ENCODE results near the gene LYRM7.
"Not testable (repeated sequence)": the region's sequence is repeated elsewhere in the genome, so short reads cannot be mapped to it uniquely, and the experiment has no call there.

The LYRM7 gene

DNA sequence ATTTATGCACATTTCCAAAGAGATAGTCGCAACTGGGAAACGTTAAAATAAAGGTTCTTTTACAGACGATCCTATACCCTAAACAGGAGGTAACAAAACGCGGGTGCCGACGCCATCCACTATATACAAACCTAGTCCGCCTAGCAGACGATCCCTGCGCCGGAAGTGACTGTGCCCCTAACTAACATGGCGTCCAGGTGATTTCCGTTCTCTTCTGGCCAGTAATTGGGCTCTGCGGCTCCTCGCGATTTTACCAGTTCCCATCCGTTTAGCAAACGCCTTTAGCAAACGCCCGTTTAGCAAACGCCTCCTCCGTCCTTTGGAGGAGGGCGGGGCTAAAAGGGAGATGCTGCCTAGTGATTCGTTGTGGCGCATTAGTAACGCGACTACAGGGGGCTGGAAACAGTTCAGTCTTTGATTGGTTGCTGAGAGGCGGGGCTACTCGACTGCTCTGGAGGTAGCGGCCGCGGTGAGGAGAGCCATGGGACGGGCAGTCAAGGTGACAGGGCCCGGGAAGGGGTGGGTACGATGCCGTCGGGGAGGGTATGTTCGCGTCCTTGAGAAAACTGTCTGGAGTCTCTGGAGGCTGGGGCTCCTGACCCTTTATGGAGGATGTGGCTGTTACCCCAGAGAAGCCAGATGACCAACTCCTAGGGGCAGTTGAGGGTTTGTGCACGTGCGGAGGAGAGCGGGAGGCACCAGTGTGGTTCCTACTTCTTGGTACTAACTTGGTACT is at the start of gene LYRM7:
LYRM7 (plus strand) TSS at position 405 of the 736 bp plus-strand sequence; CDS start at position 482, 77 bp downstream.
- peak; percentile 89 for DNase-seq (ENCODE audit: low read depth)

DNA sequence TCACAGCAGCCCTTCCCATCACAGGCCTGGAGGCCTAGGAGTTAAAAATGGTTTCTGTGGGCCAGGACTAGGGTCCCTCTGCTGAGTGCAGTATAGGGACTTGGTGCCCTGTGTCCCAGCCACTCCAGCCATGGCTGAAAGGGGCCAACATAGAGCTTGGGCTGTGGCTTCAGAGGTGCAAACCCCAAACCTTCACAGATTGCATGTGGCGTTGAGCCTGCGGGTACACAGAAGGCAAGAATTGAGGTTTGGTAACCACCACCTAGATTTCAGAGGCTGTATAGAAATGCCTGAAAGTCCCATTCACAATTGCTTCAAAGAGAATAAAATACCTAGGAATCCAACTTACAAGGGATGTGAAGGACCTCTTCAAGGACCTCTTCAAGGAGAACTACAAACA is 43.5 kb upstream of the LYRM7 start:
- not testable (repeated sequence) for DNase-seq (ENCODE audit: low read depth)

DNA sequence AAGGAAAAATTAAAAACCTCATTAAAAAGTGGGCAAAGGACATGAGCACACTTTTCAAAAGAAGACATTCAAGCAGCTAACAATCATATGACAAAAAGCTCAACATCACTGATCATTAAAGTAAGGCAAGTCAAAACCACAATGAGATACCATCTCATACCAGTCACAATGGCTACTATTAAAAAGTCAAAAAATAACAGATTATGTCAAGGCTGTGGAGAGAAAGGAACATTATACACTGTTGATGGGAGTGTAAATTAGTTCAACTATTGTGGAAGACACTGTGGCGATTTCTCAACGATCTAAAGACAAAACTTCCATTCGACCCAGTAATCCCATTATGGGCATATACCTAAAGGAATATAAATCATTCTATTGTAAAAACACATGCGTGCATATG is 41.4 kb upstream of the LYRM7 start:
- no peak for DNase-seq (ENCODE audit: low read depth)

DNA sequence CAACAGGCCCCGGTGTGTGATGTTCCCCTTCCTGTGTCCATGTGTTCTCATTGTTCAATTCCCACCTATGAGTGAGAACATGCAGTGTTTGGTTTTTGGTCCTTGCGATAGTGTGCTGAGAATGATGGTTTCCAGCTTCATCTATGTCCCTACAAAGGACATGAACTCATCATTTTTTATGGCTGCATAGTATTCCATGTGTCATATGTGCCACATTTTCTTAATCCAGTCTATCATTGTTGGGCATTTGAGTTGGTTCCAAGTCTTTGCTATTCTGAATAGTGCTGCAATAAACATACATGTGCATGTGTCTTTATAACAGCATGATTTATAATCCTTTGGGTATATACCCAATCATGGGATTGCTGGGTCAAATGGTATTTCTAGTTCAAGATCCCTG is 37.7 kb upstream of the LYRM7 start:
- DNase-seq (ENCODE audit: low read depth) = not testable (repeated sequence)

DNA sequence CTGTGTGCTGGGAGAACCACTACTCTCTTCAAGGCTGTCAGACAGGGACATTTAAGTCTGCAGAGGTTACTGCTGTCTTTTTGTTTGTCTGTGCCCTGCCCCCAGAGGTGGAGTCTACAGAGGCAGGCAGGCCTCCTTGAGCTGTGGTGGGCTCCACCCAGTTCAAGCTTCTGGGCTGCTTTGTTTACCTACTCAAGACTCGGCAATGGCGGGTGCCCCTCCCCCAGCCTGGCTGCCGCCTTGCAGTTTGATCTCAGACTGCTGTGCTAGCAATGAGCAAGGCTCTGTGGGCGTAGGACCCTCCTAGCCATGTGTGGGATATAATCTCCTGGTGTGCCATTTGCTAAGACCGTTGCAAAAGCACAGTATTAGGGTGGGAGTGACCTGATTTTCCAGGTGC is 32.3 kb upstream of the LYRM7 start:
- DNase-seq (ENCODE audit: low read depth) = not testable (repeated sequence)

DNA sequence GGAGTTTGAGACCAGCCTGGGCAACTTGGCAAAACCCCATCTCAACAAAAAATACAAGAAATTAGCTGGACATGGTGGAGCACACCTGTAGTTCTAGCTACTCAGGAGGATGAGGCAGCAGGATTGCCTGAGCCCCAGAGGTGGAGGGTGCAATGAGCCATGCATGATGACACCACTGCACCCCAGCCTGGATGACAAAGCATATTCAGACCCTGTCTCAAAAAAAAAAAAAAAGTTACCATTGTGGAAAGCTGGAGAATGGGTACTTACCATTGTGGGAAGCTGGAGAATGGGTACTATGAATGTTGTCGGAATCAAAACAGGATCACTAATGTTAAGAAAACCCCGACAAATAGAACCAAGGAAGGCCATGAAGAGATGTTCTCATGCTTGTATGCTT is 31.4 kb upstream of the LYRM7 start:
- DNase-seq (ENCODE audit: low read depth) = no peak

DNA sequence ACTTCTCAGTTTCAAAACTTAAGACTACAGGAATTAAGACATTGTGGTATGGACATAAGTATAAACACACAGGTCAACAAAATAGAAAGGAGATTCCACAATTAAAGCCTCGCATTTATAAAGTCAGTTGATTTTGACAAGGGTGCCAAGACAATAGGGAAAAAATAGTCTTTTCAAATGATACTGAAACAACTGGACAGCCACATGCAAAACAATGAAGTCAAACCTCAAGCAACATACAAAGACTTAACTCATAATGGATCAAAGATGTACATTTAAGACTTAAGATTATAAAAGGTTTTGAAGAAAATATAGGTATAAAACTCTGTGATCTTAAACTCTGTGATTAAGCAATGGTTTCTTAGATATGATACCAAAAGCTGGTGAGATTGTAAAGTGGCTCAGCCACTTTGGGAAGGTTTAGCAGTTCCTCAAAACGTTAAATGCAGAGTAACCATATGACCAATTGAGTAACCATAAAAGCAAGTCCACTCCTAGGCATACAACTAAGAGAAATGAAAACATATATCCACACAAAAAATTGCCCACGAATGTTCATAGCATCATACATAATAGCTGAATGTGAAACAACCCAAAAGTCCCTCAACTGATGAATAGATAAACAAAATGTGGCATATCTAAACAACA is 27.6 kb upstream of the LYRM7 start:
- DNase-seq (ENCODE audit: low read depth) = no peak

DNA sequence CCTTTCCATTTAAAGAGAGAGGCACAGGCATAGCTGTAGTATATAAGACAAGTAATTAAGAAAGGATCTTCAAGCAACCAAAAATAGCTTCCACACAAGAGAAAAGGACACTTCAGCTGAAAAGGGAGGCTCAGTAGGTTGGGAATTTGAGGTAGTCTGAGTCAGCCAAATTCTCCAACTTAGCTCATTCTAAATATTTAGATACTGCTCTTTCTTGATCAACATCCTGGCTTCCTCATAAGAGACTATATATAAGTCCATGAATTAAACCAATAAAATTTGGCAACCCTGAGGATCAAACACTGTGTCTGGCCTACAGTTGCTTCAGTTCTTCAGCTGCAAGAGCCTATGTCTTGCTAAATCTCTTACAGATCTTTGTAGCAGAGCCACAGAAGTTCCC is 23.5 kb upstream of the LYRM7 start:
- no peak for DNase-seq (ENCODE audit: low read depth)

DNA sequence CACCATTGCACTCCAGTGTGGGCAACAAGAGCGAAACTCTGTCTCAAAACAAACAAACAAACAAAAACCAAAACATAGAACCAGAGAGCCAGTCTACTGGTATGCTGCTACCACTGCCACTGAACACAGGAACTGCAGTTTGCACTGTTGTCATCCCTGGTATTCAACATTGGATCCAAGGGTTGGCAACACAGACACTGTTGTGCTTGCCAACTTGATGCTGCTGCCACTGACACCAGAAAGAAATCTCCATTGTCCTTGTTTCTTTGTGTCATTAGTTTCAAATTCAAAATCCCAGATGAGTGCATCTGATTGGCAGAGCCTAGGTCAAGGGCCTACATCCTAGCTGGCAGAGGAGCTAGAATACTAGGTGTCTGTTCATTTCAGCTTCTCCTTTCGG is 21.9 kb upstream of the LYRM7 start:
- DNase-seq (ENCODE audit: low read depth) = no peak

DNA sequence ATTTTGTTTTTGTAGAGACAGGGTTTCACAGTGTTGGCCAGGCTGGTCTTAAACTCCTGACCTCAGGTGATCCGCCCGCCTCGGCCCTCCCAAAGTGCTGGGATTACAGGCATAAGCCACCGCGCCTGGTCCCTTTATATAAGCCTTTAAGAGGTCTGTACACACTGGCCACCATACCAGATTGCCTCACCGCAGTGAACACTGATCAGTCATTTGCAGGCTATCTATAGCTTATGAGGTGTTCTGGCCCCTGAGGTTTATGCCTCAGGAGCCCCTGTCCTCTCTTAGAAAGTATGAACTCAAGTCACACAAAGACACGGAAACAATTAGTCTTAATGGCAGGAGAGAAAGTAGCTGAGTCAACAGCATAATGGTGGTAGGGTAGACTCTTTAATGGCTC is 20.3 kb upstream of the LYRM7 start:
- no peak for DNase-seq (ENCODE audit: low read depth)

DNA sequence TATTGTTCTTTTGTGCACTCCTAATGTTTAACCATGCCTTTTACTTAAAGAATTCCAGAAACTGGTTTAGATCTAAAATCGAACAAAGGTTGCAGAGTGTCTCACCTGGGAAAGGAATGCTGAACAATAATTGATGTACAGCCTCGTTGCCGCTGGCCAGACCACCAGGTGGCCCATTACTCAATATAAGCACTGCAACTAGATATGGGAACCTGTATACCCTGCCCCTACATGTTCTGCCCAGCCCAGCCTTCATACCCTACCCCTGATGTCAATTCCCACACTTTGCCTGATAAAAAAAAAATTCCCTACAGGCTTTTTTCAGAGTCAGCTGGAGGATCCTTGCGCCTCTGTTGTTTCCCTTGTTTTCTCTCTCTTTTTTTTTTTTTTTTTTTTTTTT is 19.5 kb upstream of the LYRM7 start:
- no peak for DNase-seq (ENCODE audit: low read depth)

DNA sequence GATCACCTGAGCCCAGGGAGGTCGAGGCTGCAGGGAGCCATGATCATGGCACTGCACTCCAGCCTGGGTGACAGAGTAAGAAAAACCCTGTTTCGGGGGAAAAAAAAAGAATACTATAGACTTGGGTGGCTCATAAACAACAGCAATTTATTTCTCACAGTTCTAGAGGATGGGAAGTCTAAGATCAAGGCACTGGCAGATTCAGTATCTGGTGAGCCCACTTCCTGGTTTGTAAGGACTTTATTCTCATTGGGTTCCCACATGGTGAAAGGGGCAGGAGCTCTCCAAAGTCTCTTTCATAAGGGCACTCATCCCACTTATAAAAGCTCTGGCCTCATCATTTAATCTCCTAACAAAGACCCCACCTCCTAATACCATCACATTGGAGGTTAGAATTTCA is 14.4 kb upstream of the LYRM7 start:
- DNase-seq (ENCODE audit: low read depth) = no peak

DNA sequence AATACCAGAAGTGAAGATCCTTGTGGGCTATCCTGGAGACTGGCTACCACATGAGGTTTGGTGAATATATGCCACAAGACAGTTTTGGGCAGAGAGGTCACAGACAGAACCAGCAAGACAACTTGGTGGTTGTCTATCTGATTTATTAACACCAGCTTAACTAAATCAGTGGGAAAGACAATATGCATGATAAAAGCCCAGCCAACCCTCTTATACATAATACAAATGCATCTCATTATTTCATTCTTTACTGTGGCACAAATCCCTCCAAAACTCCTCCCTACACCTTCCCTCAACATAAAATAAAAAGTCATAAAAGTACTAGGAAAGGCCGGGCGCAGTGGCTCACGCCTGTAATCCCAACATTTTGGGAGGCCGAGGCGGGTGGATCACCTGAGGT is 13.8 kb upstream of the LYRM7 start:
- DNase-seq (ENCODE audit: low read depth) = no peak

DNA sequence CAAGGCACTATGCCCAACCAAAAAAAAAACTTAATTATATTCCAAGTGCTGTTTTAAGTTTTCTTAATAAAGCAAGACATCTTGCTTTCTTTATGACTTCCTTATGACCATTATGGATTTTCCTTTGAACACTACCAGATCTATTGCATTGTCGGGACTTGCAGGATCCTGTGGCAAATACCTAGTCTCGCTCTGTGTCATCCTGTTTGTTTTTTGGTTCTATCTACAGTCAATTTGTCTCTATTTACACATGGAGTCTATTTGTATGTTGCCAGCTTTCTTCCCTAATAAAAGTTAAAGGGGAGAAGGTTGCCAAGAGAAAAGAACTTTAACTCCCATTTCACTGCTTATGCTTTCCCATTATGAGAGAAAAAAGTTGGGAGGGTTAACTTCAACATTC is 10.6 kb upstream of the LYRM7 start:
- DNase-seq (ENCODE audit: low read depth) = no peak

DNA sequence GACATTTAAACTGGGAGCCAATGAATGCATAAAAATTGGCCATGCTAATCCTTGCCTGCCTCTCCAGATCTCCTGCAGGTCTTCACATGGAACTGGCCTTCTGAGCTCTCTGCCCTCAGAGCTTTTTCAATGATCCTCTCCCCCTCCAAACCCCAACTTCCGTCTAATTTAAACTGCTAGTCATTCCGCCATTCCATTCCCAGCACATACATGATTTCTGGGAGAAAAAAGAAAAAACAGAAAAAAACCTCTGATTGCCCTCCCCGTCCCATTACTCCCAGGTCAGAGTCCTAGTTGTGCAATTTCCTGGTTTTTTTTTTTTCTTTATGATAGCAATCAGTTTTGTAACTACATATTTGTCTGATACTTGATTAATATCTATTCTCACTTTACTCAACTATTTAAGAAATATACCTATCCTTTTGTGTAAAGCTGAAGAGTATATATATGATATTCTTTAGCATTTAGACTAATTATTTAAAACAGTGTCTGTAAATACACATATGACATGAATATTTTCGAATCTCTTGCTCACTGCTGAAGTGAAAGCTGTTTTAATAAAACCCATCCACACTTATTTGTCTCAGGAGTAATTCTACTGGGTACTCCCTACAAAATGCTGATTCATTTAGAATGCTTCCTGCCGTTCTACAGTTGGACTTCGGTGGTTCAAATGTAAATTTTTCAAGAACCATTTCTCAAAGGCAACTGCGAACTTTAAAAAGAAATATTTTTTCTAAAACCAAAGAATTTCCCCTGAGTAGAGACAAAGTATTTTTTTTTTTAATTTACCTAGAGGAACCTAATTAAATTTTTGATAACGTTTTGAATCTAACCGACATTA is 7.2 kb upstream of the LYRM7 start:
- DNase-seq (ENCODE audit: low read depth) = no peak

DNA sequence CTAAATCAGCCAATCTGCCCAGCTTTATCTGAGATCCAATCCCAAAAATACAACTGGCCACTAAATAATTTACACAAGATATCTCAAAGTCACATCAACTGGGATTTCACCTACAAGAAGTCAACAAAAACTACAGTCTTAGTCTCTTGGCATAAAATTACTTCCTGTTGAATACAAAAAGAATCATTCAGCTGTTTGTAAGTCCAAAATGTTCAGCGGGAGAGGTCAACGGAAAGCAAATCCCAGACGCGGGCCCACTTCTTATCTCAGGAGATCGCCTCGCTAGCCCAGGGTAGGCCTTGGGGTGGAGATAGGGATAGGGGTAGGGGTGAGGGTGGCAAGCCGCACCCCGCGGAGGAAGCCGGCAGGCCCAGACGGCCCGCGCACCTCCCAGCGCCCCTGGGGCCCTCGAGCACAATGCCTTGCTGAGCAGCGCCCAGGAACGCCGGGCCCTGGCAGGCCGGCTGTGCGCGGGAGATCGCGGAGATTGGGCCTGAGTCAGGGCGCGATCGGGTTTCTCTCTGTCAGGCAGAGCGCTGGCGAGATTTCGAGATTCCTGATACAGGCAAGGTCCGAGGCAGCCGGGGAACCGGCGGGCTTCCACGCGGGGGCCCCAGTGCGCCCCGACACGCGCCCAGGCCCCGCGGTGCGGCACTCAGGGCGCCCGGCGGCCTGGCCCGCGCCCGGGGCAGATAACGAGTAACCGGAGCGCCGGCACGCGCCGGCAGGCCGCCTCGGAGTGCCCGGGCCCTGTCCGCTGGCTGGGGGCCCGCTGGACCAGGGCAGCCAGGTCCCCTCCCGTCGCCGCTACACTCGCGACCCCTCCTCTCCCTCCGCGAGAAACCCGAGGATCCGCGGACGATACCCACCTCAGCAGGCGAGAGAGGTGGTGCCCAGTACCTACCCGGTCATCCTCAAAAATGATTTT is 6.3 kb upstream of the LYRM7 start:
- peak; percentile 54 for DNase-seq (ENCODE audit: low read depth)

DNA sequence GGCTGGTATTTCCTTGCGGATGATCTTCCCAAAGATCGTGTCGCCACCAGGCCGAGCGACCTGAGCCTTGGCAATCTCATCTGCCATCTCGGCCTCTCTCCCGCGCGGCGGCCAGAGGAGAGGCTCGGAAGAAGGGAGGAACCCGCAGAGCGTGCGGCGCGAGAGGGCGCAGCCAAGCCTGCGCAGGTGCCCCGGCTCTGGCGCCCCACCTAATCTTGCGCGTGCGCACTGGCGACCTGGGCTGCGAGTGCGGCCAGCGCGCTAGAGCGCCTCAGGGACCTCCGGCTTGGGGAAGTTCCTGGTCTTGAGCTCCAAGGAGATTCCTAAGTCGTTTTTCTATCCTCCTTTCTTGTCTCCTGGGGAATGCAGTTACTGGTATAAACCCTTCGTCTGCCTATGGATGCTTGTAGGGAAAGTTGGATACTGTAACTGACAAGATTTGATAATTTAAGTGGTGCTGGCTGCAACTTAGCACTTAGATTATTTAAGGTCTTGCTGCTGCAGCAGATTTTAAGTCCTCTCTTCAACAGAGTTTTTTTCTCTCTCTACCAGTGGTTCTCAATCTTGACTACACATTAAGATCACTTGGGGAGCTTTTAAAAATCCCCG is 5.5 kb upstream of the LYRM7 start, which contains the start of gene HINT1:
HINT1 (minus strand) TSS at position 138 of the 609 bp plus-strand sequence; CDS start at position 87, 51 bp downstream.
- peak; percentile 90 for DNase-seq (ENCODE audit: low read depth)

DNA sequence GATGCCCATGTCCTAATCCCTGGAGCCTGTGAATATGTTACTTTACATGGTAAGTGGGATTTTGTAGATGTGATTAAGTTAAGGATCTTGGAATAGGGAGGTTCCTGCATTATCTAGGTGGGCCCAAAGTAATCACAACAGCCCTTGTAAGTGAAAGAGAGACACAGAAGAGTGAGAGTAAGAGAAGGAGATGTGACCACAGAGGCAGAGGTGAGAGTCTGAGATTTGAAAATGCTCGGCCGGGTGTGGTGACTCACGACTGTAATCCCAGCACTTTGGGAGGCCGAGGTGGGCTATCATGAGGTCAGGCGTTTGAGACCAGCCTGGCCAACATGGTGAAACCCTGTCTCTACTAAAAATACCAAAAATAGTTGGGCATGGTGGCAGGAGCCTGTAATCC is 3.1 kb upstream of the LYRM7 start:
- DNase-seq (ENCODE audit: low read depth) = no peak

DNA sequence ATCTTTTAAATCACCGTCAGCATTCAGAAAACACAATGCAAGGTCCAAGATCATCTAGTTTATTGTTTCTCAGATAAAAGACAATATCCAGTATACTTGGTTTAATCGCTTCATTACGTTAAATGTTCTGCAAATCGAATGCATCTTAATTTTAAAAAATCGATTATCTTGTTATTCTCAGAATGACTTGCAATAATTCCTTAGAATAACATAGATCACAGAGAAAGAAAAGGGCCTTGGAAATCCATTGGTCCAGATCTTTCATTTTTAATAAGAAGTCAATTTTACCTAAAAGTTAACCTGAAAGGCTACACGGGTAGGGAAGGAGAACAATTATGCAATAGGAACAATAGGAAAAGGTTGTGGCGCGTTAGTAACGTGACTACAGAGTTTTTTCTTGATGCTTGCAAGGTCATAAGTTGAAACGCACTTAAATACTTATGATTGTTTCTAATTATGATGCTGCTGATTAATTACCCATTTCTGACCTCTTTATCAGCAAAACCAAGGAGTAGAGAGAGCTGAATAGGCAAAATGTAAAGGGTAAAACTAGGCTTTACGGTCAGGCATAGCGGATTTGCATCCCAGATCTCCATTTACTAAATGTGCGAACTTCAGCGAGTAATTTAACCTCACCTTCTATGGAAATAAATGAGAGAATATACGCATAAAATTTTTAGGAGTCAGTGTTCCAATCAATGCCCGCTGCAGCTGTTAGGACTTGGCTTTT is 769 bp upstream of the LYRM7 start:
- DNase-seq (ENCODE audit: low read depth) = no peak

DNA sequence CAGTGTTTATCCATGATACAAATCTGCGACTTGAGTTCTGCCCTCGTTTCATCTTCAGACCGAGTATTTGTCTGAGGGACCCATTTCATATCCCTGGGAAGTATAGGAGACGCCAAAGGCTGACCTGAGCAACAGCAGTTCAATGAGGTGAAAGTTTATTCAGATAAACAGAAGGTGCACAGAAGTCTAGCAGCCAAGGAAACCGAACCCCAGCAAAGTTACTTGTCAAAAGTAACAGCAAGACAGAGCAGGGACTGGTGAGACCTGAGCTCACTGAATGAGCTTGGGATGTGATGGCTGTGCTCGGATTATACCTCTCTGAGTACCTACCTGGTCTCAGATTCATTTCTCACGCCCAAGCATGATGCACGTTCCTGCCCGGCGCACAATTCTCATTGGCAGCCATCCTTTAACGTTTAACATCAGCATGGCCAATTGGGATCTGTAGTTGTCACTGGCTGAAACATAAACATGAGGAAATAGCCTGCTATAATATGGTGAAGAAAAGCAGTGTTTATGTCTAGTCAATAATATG is 599 bp downstream of the LYRM7 start:
- no peak for DNase-seq (ENCODE audit: low read depth)
